H1 (cell line): Measurements from ENCODE around the gene SWT1. TPM values are rescaled to one million over a fixed set of nuclear protein-coding genes. Genes with fewer than 3 reads are reported as not detected.

Experiments
- CTCF ChIA-PET: fragments of 300-600 bp; sonication (Branson Sonifier 250); formaldehyde crosslinking; loops from one replicate; lab custom pipeline; 2021; ENCODE audit not compliant: partially characterized antibody; lab: Charles Lee
- POLR2A ChIA-PET: fragments of 300-600 bp; sonication (Branson Sonifier 250); formaldehyde crosslinking; loops from one replicate; lab custom pipeline; 2021; ENCODE audit warnings: inconsistent platforms; ENCODE audit not compliant: partially characterized antibody; lab: Charles Lee
- DNase-seq, 2 experiments: peaks; one replicate each; pipeline versions ENCODE4 v3.0.0 to v3.0.0-alpha.2; 2010 to 2022; ENCODE audit warnings: low spot score in 2 of 2, low read depth in 1 of 2, mixed read lengths in 1 of 2
- FAIRE-seq: peaks from 2 replicates; lab custom pipeline; 2011; peaks lifted over from hg19 to GRCh38; lab: Jason Lieb, UNC
- H2AFZ ChIP-seq: 2 replicates; pipeline ENCODE4 v1.8.1; 2012; ENCODE audit warnings: low read length, inconsistent platforms
- H2AK5ac ChIP-seq: 2 replicates; pipeline ENCODE4 v1.6.1; 2013; ENCODE audit warnings: low read depth, low read length
- H2BK120ac ChIP-seq: replicated peaks from 2 replicates; pipeline ENCODE3; 2013; ENCODE audit warnings: low read depth, low read length, inconsistent platforms
- H2BK12ac ChIP-seq: 2 replicates; pipeline ENCODE4 v1.6.1; 2013; ENCODE audit warnings: low read depth, low read length
- H2BK15ac ChIP-seq: 2 replicates; pipeline ENCODE4 v1.6.1; 2013; ENCODE audit warnings: low read length
- H2BK20ac ChIP-seq: 2 replicates; pipeline ENCODE4 v1.6.1; 2013; ENCODE audit warnings: low read length
- H2BK5ac ChIP-seq: 2 replicates; pipeline ENCODE4 v1.6.1; 2013; ENCODE audit warnings: low read depth, low read length
- H3K14ac ChIP-seq: 2 replicates; pipeline ENCODE4 v1.6.1; 2013; ENCODE audit warnings: inconsistent platforms; ENCODE audit not compliant: insufficient read length
- H3K18ac ChIP-seq: 2 replicates; pipeline ENCODE4 v1.6.1; 2013; ENCODE audit warnings: low read length; ENCODE audit errors: extremely low read depth
- H3K23ac ChIP-seq: 2 replicates; pipeline ENCODE4 v1.6.1; 2013; ENCODE audit warnings: inconsistent platforms; ENCODE audit not compliant: insufficient read length
- H3K23me2 ChIP-seq: 2 replicates; pipeline ENCODE4 v1.6.1; 2013; ENCODE audit warnings: low read depth, low read length
- H3K27ac ChIP-seq: 2 replicates; pipeline ENCODE4 v1.6.1; 2011; ENCODE audit warnings: low read depth, low read length, inconsistent platforms
- H3K27me3 ChIP-seq, 4 experiments: replicated peaks in 1 of 4; 1 replicate in 1 of 4; 2 replicates in 3 of 4; pipeline versions ENCODE4 v1.6.1 to v1.8.1; 2011 to 2013; ENCODE audit warnings: low read length in 3 of 4, mild to moderate bottlenecking in 3 of 4, inconsistent platforms in 2 of 4, mixed read lengths in 2 of 4, moderate library complexity in 1 of 4; ENCODE audit not compliant: control insufficient read depth in 3 of 4, insufficient read depth in 3 of 4; ENCODE audit errors: extremely low read depth in 1 of 4
- H3K36me3 ChIP-seq, 4 experiments: 2 replicates each; pipeline versions ENCODE4 v1.6.1 to v1.8.1; 2011 to 2013; ENCODE audit warnings: mild to moderate bottlenecking in 4 of 4, low read length in 3 of 4, moderate library complexity in 2 of 4, control low read depth in 1 of 4, inconsistent platforms in 1 of 4; ENCODE audit not compliant: insufficient read depth in 4 of 4, control insufficient read depth in 2 of 4
- H3K4ac ChIP-seq: replicated peaks from 2 replicates; pipeline ENCODE3; 2013; ENCODE audit warnings: low read length, low read depth, mixed read lengths, inconsistent platforms; ENCODE audit not compliant: insufficient read length
- H3K4me1 ChIP-seq, 4 experiments: replicated peaks in 1 of 4; 1 replicate in 1 of 4; 2 replicates in 3 of 4; pipeline versions ENCODE4 v1.6.1 to v1.8.1; 2011 to 2013; ENCODE audit warnings: low read length in 3 of 4, inconsistent platforms in 2 of 4, mixed read lengths in 1 of 4; ENCODE audit not compliant: insufficient read depth in 4 of 4, control insufficient read depth in 3 of 4
- H3K4me2 ChIP-seq, 2 experiments: 2 replicates each; pipeline versions ENCODE4 v1.6.1 to v1.8.1; 2011 to 2013; ENCODE audit warnings: low read depth in 2 of 2, low read length in 2 of 2, control low read depth in 1 of 2, inconsistent platforms in 1 of 2, mild to moderate bottlenecking in 1 of 2; ENCODE audit not compliant: insufficient read depth in 1 of 2
- H3K4me3 ChIP-seq, 4 experiments: fragments of 200-600, 300-600 bp in 1 of 4; sonication (generic), shearing (Covaris generic), sonication (Bioruptor Twin) in 1 of 4; 2 replicates each; pipeline versions ENCODE4 v1.5.1 to v1.8.1; 2011 to 2016; ENCODE audit warnings: low read length in 4 of 4, low read depth in 3 of 4, control low read depth in 2 of 4, inconsistent platforms in 2 of 4, mild to moderate bottlenecking in 2 of 4, mixed read lengths in 1 of 4, moderate library complexity in 1 of 4; ENCODE audit not compliant: insufficient read depth in 2 of 4; ENCODE audit errors: extremely low read depth in 1 of 4
- H3K56ac ChIP-seq: replicated peaks from 2 replicates; pipeline ENCODE3; 2013; ENCODE audit warnings: low read depth, mild to moderate bottlenecking, mixed read lengths, low read length, inconsistent platforms; ENCODE audit not compliant: insufficient read length
- H3K79me1 ChIP-seq: 2 replicates; pipeline ENCODE4 v1.6.1; 2013; ENCODE audit warnings: low read depth, low read length, control low read depth
- H3K79me2 ChIP-seq, 2 experiments: 2 replicates each; pipeline versions ENCODE4 v1.6.1 to v1.8.1; 2012 to 2013; ENCODE audit warnings: low read length in 2 of 2, mild to moderate bottlenecking in 2 of 2, inconsistent platforms in 1 of 2; ENCODE audit not compliant: insufficient read depth in 2 of 2, control insufficient read depth in 1 of 2
- H3K9ac ChIP-seq, 4 experiments: replicated peaks in 1 of 4; 1 replicate in 1 of 4; 2 replicates in 3 of 4; pipeline versions ENCODE4 v1.6.1 to v1.8.1; 2011 to 2013; ENCODE audit warnings: low read depth in 3 of 4, low read length in 3 of 4, control low read depth in 2 of 4, mild to moderate bottlenecking in 2 of 4, moderate library complexity in 2 of 4, inconsistent platforms in 1 of 4; ENCODE audit errors: extremely low read depth in 1 of 4
- H3K9me3 ChIP-seq, 2 experiments: 2 replicates each; pipeline versions ENCODE4 v1.6.1 to v1.8.1; 2012 to 2013; ENCODE audit warnings: mild to moderate bottlenecking in 2 of 2, moderate library complexity in 2 of 2, control low read depth in 1 of 2, inconsistent platforms in 1 of 2, low read depth in 1 of 2, low read length in 1 of 2, mixed read lengths in 1 of 2; ENCODE audit not compliant: insufficient read depth in 2 of 2
- H4K20me1 ChIP-seq, 2 experiments: replicated peaks in 1 of 2; 2 replicates each; pipeline versions ENCODE3 to v1.8.1; 2011 to 2013; ENCODE audit warnings: inconsistent platforms in 2 of 2, low read length in 2 of 2, mild to moderate bottlenecking in 1 of 2; ENCODE audit not compliant: insufficient read depth in 2 of 2, control insufficient read depth in 1 of 2
- H4K5ac ChIP-seq: 2 replicates; pipeline ENCODE4 v1.6.1; 2013; ENCODE audit warnings: low read length, low read depth, mixed read lengths, inconsistent platforms; ENCODE audit not compliant: insufficient read length
- H4K8ac ChIP-seq: 2 replicates; pipeline ENCODE4 v1.8.0; 2013; ENCODE audit warnings: mild to moderate bottlenecking, moderate library complexity, low read length, inconsistent platforms; ENCODE audit not compliant: insufficient read depth; ENCODE audit errors: extremely low read depth
- H4K91ac ChIP-seq: replicated peaks from 2 replicates; pipeline ENCODE3; 2013; ENCODE audit warnings: low read length, mixed read lengths, inconsistent platforms; ENCODE audit not compliant: insufficient read length
- CTCF ChIP-seq, 3 experiments: IDR thresholded peaks; 1 replicate in 2 of 3; 2 replicates in 1 of 3; pipeline versions ENCODE4 v1.5.1 to v1.6.1; 2011; ENCODE audit warnings: low read length in 3 of 3, mild to moderate bottlenecking in 3 of 3, inconsistent platforms in 2 of 3, low read depth in 1 of 3, moderate library complexity in 1 of 3; ENCODE audit not compliant: insufficient read depth in 1 of 3; ENCODE audit errors: control extremely low read depth in 1 of 3
- EP300 ChIP-seq, 2 experiments: IDR thresholded peaks; 1 replicate in 1 of 2; 2 replicates in 1 of 2; pipeline ENCODE4 v1.6.1; 2011 to 2012; ENCODE audit warnings: low read depth in 2 of 2, low read length in 2 of 2, mild to moderate bottlenecking in 2 of 2, borderline replicate concordance in 1 of 2, inconsistent platforms in 1 of 2, moderate library complexity in 1 of 2
- GTF2F1 ChIP-seq: IDR thresholded peaks from 2 replicates; pipeline ENCODE4 v1.6.1; 2012; ENCODE audit warnings: low read depth, low read length, improper control_type of control experiment, borderline replicate concordance
- HDAC6 ChIP-seq: IDR thresholded peaks from one replicate; pipeline ENCODE4 v1.7.1; 2012; ENCODE audit warnings: low read depth, mild to moderate bottlenecking, inconsistent platforms, low read length, moderate library complexity
- POLR2A ChIP-seq, 2 experiments: IDR thresholded peaks; 1 replicate in 1 of 2; 2 replicates in 1 of 2; pipeline ENCODE4 v1.6.1; 2011; ENCODE audit warnings: low read depth in 2 of 2, low read length in 2 of 2, mild to moderate bottlenecking in 2 of 2; ENCODE audit errors: control extremely low read depth in 1 of 2
- RAD21 ChIP-seq, 2 experiments: IDR thresholded peaks in 1 of 2; conservative IDR thresholded peaks in 1 of 2; 2 replicates each; pipeline ENCODE4 v1.6.1; 2011; ENCODE audit warnings: low read depth in 2 of 2, low read length in 2 of 2, improper control_type of control experiment in 1 of 2, inconsistent platforms in 1 of 2, mild to moderate bottlenecking in 1 of 2, moderate library complexity in 1 of 2
- TBP ChIP-seq: IDR thresholded peaks from 2 replicates; pipeline ENCODE4 v1.6.1; 2011; ENCODE audit warnings: low read depth, low read length, improper control_type of control experiment
- YY1 ChIP-seq: IDR thresholded peaks from 2 replicates; pipeline ENCODE4 v1.6.1; 2011; ENCODE audit warnings: low read depth, mild to moderate bottlenecking, low read length
- WGBS, 2 experiments: shearing (Covaris generic) in 1 of 2; methylation state at CpG; one replicate each; pipeline versions ENCODE4 v1.1.6 to v1.1.7; 2013 to 2015; ENCODE audit warnings: low lambda C conversion rate in 2 of 2, mixed read lengths in 2 of 2, inconsistent platforms in 1 of 2, low coverage in 1 of 2, missing lambda C conversion rate in 1 of 2; ENCODE audit not compliant: insufficient replicate concordance in 2 of 2, insufficient coverage in 1 of 2, insufficient read length in 1 of 2; ENCODE audit errors: extremely low coverage in 1 of 2, missing lambda C conversion rate in 1 of 2; 5-methylcytosine and 5-hydroxymethylcytosine counted together
- polyA plus RNA-seq, 7 experiments: library from polyadenylated mRNA; depleted of rRNA in 3 of 7; stranded (reverse) in 5 of 7; unstranded in 2 of 7; fragments of >200 nt in 5 of 7; fragments of 200-250 nt in 2 of 7; gene quantifications; 1 replicate in 5 of 7; 2 replicates in 1 of 7; 4 replicates in 1 of 7; pipeline versions ENCODE4 v1.2.1 to v1.2.3, GENCODE V29; 2011 to 2013; ENCODE audit warnings: missing spikeins in 2 of 7, mixed read lengths in 2 of 7
- total RNA-seq: library from RNA; stranded (reverse); fragmentation: NEBNext Ultra II Directional; extraction: Animal tissue kit (Norgen Biotek cat#: 25700); gene quantifications from 2 replicates; pipeline ENCODE4 v1.2.1, GENCODE V29; 2021

The SWT1 gene
- total and polyA plus RNA-seq, 2 of the 8 experiments (the other 6 are each of a cell fraction or from before 2014, with no cell fraction given) = 1.4 to 6.2 TPM

DNA sequence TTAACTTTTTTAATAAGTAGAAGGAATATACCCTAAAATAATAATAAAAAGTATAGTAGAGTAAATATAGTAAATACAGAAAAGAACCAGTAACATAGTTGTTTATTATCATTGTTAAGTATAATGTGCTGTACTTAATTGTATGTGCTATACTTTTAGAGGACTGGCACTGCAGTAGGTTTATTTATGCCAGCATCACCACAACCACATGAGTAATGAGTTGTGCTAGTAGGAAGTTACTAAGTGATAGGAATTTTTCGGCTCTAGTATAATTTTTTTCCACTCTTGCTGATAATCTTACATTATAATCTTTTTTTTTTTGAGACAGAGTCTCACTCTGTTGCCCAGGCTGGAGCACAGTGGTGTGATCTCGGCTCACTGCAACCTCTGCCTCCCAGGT is 88.5 kb downstream of the SWT1 start:
- ChIA-PET CTCF (interaction anchor here (1.7 kb wide), 1 partner anchor 13 kb away, joined by 3 read pairs; no protein-coding TSS in a partner anchor), POLR2A (no interaction called here)
- Histone ChIP-seq H3K14ac (no peak overlapping the region), H3K9ac (no peak overlapping the region), H2BK120ac (no peak overlapping the region), H2AFZ (no peak overlapping the region), H3K4ac (no peak overlapping the region), H3K4me2 (no peak overlapping the region), H3K36me3 (no peaks in the 10 kb centered on the region), H2BK5ac (no peak overlapping the region), H3K27ac (no peak overlapping the region), H2BK12ac (no peak overlapping the region), H3K4me1 (peaks cover 0 to 9% (median 2%) of the 10 kb centered on the region in 4 experiments; a peak in 1 of 7 replicates), H3K79me1 (no peaks in the 10 kb centered on the region), H4K8ac (no peak overlapping the region), H3K9me3 (no peaks in the 10 kb centered on the region), H2BK15ac (no peak overlapping the region), H3K23me2 (no peaks in the 10 kb centered on the region), H3K4me3 (no peak overlapping the region), H4K91ac (no peak overlapping the region), H2BK20ac (no peak overlapping the region), H3K56ac (no peak overlapping the region), H3K23ac (no peak overlapping the region), H2AK5ac (no peak overlapping the region), H3K18ac (no peak overlapping the region), H3K79me2 (no peaks in the 10 kb centered on the region), H4K20me1 (no peaks in the 10 kb centered on the region), H3K27me3 (no peaks in the 10 kb centered on the region), H4K5ac (no peak overlapping the region)
- no peak for TF ChIP-seq CTCF (IDR thresholded peaks at IDR 0.05; ENCODE audit: control extremely low read depth in 1 of 3, insufficient read depth in 1 of 3, low read depth in 1 of 3, low read length in 3 of 3)
- TF ChIP-seq TBP = no peak
- TF ChIP-seq YY1 = no peak
- TF ChIP-seq EP300 (IDR thresholded peaks at IDR 0.05; ENCODE audit: borderline replicate concordance in 1 of 2, low read depth in 2 of 2, low read length in 2 of 2) = no peak
- TF ChIP-seq GTF2F1 = no peak
- TF ChIP-seq POLR2A (IDR thresholded peaks at IDR 0.05; ENCODE audit: control extremely low read depth in 1 of 2, low read depth in 2 of 2, low read length in 2 of 2) = no peak
- TF ChIP-seq RAD21 (IDR thresholded peaks at IDR 0.05 in 1 of 2, conservative IDR thresholded peaks at IDR 0.05 in 1 of 2; ENCODE audit: low read depth in 2 of 2, low read length in 2 of 2) = no peak
- TF ChIP-seq HDAC6 = no peak
- DNase-seq (no peak), FAIRE-seq (no peak)
- WGBS, 2 experiments = 92% methylated on average over 2 of the region's 2 CpGs; no CpG with 5 or more reads in 1 of the 2 experiments
